Measurements from ENCODE around the gene APOL4.

DNA sequence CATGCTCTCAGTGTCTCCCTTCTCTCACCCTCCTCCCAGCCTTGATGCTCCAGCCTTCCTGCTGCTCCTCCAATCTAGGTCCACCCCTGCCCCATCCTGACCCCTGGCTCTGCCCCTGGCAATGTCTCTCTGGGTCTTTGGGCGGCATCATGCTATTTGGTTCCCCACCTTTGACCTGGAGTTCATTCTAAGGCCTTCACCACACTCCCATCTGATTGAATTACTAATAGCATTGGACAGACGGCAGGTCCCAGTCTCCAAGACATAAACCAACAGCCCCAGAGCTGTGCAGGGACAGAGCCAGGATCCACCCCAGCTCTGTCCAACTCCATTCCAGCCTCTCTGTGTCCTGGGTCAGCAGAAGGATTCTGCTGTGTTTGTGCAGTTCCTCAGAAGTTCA is 7.2 kb downstream of the APOL4 start:
- TF ChIP-seq, protein P1, sequence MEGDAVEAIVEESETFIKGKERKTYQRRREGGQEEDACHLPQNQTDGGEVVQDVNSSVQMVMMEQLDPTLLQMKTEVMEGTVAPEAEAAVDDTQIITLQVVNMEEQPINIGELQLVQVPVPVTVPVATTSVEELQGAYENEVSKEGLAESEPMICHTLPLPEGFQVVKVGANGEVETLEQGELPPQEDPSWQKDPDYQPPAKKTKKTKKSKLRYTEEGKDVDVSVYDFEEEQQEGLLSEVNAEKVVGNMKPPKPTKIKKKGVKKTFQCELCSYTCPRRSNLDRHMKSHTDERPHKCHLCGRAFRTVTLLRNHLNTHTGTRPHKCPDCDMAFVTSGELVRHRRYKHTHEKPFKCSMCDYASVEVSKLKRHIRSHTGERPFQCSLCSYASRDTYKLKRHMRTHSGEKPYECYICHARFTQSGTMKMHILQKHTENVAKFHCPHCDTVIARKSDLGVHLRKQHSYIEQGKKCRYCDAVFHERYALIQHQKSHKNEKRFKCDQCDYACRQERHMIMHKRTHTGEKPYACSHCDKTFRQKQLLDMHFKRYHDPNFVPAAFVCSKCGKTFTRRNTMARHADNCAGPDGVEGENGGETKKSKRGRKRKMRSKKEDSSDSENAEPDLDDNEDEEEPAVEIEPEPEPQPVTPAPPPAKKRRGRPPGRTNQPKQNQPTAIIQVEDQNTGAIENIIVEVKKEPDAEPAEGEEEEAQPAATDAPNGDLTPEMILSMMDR (IDR thresholded peaks at IDR 0.05) = no peak
- TF ChIP-seq ZFX (IDR thresholded peaks at IDR 0.05; ENCODE audit: borderline replicate concordance) = no peak

Measured in 22Rv1 (cell line).